ENCODE results near the gene LRRC66.

LRRC66 gene

GRCh38 chr4:52019936-52020657 lies at the start of gene LRRC66:
Gene LRRC66, minus strand, starts transcription at chr4:52020363. Its CDS starts 2,750 bp downstream, at chr4:52017613.
- no peaks in the 10 kb centered on the region for H3K9me3 ChIP-seq
- no peak within 1 kb of the TSS for H3K27ac ChIP-seq
- H3K4me1 ChIP-seq: no peaks in the 10 kb centered on the region
- no peaks in the 10 kb centered on the region for H3K27me3 ChIP-seq
- no peak within 1 kb of the TSS for H3K4me3 ChIP-seq
- TF ChIP-seq CTCF (IDR thresholded peaks at IDR 0.05): no peak
- peaks cover 11 to 37% (median 23%) of the 10 kb centered on the region in 3 donors for H3K36me3 ChIP-seq
- no peak for DNase-seq
- intact Hi-C loops (cut with DNase I; ENCODE audit: low total_unique reads): loop anchor here (5.0 kb wide), 1 partner anchor 128 kb away; no protein-coding TSS in a partner anchor

GRCh38 chr4:52069571-52069970 lies 49.4 kb upstream of the LRRC66 start:
- H3K4me1 ChIP-seq: no peaks in the 10 kb centered on the region
- intact Hi-C loops (cut with DNase I; ENCODE audit: low total_unique reads): no loop called here
- no peak for DNase-seq
- H3K27me3 ChIP-seq: no peaks in the 10 kb centered on the region
- no peaks in the 10 kb centered on the region for H3K9me3 ChIP-seq
- H3K36me3 ChIP-seq: no peaks in the 10 kb centered on the region
- TF ChIP-seq CTCF (IDR thresholded peaks at IDR 0.05): no peak
- no peak overlapping the region for H3K27ac ChIP-seq
- no peak overlapping the region for H3K4me3 ChIP-seq

DNA sequence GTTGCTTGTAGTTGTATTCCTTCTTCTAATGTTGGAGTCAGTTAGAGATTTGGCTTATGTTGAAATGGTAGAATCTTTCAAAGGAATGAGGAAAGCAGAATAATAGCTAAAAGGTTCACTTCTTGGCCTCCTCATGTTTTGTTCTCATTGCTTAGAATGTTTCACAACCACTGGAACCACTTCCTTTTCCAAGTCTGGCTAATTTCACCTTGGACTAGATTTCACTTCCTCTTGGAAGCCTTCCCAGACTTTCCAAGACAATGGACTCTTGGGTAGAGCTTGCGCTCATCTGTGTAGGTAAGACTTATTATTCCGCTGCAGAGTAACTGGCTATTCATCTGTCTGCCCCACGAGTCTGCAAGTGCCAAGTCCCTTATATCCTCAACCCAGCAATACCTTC lies 39.2 kb upstream of the LRRC66 start:
- Histone ChIP-seq H3K27me3 (no peaks in the 10 kb centered on the region), H3K9me3 (no peaks in the 10 kb centered on the region), H3K4me1 (no peaks in the 10 kb centered on the region), H3K4me3 (no peak overlapping the region), H3K27ac (no peak overlapping the region), H3K36me3 (no peaks in the 10 kb centered on the region)
- intact Hi-C loops (cut with DNase I; ENCODE audit: low total_unique reads): no loop called here
- TF ChIP-seq CTCF (IDR thresholded peaks at IDR 0.05): no peak
- DNase-seq: no peak

GRCh38 chr4:52058275-52058674 lies 38.1 kb upstream of the LRRC66 start:
- intact Hi-C loops (cut with DNase I; ENCODE audit: low total_unique reads): no loop called here
- no peak for DNase-seq
- no peaks in the 10 kb centered on the region for H3K9me3 ChIP-seq
- no peak for TF ChIP-seq CTCF (IDR thresholded peaks at IDR 0.05)
- no peaks in the 10 kb centered on the region for H3K4me1 ChIP-seq
- H3K36me3 ChIP-seq: no peaks in the 10 kb centered on the region
- H3K27me3 ChIP-seq: no peaks in the 10 kb centered on the region
- no peak overlapping the region for H3K4me3 ChIP-seq
- H3K27ac ChIP-seq: no peak overlapping the region

- H3K36me3 ChIP-seq: no peaks in the 10 kb centered on the region
- DNase-seq: no peak
- peaks cover 0 to 1% of the 10 kb centered on the region in 2 donors for H3K27me3 ChIP-seq
- H3K27ac ChIP-seq: no peak overlapping the region
- peaks cover 0 to 3% (median 0%) of the 10 kb centered on the region in 3 donors for H3K9me3 ChIP-seq
- H3K4me3 ChIP-seq: no peak overlapping the region
- TF ChIP-seq CTCF (IDR thresholded peaks at IDR 0.05): no peak
- intact Hi-C loops (cut with DNase I; ENCODE audit: low total_unique reads): no loop called here
- H3K4me1 ChIP-seq: no peaks in the 10 kb centered on the region
These were observed 37.0 kb upstream of the LRRC66 start for GRCh38 chr4:52057196-52057595.
